Right kidney (tissue), 1 donor: ENCODE data around the gene ASB1.
"Not testable (repeated sequence)": the region's sequence is repeated elsewhere in the genome, so short reads cannot be mapped to it uniquely, and the experiment has no call there.

Experiments used
- DNase-seq: peaks from one replicate; pipeline ENCODE4 v3.0.0-alpha.2; 2016

Gene ASB1

DNA sequence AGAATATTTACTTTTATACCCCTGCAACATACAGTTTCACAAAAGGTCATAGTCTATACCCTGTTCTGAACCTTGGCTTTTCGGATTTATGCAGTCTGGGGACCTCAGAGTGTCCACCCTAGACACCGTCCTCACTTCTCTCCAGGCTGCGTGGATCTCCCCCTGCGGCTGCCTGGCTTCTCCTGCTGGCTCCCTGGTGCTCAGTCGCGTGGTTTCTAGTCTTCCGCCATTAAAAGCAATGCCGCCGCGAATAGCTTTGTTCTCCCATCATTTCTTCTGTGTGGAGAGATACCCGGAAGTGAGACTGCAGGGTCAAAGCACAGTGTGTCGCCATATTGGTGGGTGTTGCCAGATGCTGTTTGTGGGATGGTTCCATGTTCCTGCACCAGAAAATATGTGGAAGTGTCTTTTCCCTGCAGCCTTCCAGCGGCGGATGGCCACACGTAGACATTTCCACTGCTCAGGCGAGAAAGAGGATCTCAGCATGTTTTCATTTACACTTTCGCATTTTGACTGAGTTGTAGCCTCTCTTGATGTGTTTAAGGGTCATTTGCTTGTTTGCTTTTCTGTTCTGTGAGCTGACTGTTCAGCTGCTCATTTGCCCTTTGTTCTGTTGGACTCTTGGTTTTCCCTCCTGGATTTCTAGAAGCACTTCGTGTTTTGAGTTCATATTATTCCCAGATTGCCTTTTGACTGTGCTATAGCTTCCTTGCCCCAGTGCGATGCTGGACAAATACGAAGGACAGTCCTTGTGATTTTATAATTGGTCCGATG, 22.9 kb upstream of the ASB1 start:
- no peak for DNase-seq

DNA sequence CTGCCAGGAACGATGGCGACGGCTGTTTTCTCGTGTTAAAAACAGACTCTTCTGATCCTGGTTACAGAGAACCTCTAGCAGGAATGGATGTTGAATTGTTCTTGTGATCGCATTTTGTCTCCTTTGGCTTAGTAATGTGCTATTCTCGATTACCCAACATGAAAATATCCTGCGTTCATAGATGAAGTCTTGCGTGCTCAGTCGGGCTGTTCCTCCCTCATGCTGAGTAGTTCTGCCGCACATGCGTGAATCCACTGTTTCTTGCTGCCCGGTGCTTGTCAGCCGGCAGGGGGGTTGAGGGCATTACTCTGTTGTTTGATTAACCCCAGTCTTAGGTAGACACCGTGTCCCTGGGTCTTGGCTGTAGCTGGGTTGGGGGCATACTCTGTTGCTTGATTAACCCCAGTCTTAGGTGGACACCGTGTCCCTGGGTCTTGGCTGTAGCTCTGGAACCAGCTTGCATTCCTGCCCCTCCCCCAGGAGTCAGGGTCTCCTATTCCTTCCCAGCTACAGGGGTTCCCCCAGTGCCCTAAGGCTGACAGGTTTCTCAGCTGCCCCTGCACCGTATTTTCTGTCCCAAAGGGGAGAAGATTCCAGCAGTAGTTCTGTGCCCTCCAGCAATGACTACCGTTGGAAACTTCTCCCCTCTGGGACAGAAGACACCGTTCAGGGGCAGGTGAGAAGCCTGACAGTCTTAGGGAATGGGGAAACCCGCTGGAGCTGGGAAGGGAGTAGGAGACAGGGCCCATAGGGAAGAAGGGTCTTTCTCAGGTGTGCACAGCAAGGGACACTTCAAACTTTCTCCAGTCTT, 22.1 kb upstream of the ASB1 start:
- no peak for DNase-seq

DNA sequence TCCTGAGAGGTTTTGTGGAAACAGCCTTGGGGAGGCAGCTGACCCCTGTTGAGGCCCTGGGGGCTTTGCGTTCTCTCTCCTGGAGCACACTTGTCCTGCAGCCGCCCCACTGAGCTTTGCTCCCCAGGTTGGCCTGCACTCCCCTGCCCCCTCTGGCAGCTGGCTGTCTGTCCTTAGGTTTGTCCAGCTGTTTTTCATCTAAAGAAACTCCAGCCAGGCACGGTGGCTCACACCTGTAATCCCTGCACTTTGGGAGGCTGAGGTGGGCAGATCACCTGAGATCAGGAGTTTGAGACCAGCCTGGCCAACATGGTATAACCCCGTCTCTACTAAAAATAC, 21.5 kb upstream of the ASB1 start:
- not testable (repeated sequence) for DNase-seq

DNA sequence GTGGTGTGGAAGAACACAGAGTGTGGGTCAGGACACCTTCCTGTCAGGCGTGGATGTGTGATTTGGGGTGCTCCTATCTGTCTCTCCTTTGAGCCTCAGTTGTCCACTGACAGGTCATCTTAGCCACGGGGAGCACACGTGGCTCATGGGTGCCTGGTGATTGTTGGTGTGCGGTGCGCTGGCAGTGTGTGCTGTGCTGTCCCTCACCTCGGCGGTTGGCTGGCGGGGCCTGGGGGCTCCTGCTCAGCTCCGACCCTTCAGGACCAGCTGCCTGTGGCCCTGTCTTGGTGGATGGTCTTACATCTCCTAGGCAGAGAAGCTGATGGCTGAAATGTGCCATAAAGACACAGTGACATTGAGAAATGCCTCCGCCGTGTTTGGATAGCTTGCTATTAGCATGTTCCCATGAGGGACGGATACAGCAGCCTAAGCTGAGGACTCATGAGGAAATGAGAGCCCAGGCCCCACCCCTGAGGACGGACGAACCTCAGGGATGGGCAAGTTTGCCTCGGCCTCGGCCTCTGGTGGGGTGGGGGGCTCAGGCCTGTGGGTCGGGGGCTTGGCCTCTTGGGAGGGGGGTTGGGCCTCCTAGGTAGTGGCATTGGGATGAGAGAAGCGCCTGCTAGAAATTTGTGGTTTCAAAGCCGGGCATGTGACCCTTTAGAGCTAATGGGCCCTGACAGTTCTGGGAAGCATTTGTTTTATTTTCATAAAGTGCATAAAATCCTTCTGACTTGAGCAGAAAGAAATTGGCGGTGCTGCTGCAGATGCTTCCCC, 20.3 kb upstream of the ASB1 start:
- no peak for DNase-seq

DNA sequence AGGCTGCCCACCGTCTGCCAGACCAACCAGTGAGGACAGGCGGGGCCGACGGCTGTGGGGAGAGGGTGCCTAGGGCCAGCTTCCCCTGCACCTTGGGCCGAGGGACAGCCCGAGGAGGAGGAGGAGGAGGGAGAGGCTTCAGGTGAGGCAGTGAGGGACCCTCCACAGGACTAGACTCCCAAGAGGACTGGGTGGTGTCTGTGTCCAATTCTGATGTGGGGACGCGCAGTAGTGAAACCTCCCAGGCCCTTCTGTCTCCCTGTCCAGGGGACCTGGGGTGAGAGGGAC, 19.8 kb upstream of the ASB1 start:
- DNase-seq = no peak

DNA sequence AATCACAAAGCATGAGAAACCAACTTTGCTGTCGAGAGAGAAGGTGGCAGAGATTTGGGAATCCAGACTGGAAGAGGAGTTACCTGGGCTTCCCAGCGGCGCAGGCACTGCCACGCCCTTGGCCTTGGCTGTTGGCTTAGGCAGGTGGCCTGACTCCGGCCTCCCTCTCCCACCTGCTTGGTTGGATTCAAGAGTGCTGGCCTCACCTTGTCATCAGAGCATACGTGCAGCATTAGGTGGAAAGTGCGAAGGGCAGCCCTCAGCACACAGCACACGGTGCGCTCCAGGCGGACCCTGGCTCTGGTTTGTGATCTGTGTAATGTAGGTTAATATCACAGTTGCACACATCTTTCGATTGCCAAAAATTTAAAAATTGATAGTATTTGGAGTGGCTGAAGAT, 19.2 kb upstream of the ASB1 start:
- no peak for DNase-seq

DNA sequence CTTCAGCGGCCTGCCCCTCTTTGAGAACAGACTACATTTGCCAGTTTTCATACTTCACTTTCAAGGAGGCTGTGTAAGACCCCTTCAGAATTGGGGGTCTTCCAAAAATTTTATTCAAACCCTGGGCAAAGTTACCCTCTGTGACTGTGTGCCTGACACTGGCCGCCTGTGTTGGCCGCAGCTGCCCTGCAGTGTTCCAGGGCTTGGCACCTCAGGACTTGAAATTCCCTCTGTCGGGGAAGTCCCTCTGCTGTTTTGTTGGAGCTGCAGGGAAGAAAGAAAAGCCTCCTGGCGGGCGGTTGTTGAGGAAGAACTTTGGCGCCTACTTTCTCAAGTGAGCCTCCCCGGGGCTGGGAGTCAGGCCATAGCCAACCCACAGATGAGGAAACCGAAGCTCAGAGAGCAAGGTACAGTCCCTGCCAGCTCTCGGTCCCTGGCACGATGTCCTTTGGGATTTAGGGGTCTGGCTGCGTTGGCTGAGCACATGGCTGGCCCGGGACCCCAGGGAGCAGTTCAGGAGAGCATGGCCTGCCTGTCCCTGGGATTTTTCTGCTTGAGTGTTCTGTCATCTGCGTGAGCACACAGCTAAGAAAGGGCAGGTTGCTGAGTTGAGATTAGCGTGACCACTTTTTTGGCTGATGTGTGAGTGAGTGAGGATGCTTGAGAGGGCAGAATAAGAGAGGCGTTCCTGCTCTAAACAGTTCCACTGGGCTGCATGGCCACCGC, 17.9 kb upstream of the ASB1 start:
- no peak for DNase-seq

DNA sequence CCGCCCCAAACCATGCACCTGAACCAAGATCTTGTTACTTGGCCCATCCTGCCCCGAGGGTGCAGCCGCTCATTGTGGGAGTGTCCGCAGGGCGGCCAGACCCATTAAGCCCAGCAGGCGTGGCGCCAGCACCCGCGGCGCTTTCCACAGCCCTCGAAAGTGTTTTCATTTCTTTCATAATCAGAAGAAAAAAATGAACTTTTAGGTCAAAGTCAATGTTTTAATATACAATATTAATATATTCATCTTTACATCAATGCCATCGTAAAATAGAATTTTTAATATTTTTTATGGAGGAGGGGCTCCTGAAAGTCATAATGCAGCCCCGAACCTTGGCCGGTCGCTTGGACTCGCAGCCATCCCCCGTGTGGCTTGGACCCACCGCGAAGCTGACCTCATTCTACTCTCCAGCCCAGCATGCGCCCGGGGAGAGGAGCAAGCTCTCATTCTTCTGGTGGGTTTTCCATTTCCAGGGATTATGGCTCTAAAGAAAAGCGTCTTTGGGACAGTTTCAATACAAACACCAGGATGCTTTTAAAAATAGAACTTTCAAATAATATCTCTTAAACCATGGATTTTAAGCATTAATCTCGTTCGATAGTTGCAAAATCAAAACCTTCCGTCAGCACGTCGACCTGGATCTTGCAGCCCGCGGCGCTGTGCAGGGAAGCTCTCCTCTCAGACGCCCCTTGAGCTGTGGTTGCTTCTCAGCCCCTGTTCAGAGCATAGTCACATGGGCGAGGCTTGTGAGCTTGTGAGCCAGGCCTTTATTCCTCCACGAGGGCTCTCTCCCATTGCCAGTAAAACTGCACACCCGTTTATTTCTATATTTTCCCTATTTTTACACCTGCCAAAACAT, 17.2 kb upstream of the ASB1 start:
- DNase-seq = no peak

DNA sequence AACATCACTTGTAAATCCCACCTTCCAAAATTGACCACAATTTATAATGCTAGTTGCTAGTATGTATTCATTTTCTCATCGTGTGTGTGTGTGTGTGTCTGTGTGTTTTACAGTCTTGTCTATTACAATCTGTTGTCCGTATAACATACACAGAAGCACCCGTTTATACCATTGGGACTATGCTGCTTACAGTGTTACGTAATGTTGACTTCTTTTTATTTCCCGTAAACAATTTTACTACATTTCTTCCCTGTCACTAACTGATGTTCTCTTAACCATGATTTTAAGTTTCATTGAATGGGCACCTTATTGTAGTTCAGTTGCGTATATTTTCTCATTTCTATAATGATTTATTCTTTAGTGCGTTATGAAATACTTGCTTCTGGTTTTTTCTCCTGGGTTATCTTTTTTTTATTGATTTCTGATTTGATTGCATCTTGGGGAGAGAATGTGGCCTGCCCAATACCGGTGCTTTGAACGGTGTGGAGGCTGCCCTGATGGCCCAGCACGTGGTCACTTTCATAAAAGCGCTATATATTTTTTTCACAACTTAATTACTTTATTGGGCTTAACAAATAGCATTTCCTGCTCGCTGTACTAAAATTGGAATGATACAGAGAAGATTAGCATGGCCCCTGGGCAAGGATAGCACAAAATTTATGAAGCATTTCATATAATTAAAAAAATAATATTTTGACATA, 14.5 kb upstream of the ASB1 start:
- DNase-seq = no peak

DNA sequence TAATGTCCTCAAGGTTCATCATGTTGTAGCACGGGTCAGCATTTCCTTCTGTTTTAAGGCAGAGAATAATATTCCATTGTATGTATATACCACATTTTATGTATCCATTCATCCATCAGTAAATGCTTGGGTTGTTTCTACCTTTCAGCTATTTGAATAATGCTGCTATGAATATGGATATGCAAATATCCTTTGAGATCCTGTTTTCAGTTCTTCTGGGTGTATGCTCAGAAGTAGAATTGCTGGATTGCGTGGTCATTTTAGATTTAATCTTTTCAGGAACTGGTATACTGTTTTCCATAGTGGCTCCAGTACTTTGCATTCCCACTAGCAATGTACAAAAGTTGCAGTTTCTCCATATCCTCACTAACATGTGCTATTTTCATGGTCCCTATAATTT, 13.4 kb upstream of the ASB1 start:
- no peak for DNase-seq

DNA sequence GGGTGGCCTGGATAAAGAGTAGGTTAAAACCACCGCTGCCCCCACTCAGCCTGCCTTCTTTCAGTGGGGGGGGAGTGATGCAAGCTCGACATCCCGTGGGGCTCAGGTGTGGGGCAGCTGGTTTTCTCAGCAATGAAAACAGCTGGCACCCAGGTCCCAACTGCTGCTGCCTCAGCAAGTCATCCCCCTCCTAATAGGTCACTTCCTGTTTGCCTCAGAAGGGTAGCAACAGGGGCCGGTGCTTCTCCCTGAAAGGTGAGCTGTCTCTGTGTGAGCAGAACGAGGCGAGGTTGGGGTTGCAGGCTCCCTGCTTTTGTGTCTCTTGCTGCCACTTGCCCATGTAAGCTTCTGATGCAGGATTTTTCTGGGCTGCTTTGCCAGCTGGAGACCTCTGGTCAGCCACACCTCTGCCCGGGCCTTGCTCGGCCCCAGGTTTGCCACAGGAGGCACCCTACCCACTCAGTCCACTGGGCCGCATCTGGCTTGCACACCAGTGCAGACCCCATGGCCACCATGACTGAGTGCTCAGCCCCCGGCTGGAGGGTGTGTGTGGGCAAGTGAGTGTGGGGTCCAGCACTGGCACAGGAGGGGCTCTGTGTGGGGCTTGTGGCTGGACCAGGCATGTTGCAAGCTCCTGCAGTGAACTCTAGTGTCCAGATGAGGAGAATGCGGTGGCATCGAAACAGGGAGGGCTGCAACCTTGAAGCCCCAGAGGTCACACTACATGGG, 11.5 kb upstream of the ASB1 start:
- DNase-seq = no peak

DNA sequence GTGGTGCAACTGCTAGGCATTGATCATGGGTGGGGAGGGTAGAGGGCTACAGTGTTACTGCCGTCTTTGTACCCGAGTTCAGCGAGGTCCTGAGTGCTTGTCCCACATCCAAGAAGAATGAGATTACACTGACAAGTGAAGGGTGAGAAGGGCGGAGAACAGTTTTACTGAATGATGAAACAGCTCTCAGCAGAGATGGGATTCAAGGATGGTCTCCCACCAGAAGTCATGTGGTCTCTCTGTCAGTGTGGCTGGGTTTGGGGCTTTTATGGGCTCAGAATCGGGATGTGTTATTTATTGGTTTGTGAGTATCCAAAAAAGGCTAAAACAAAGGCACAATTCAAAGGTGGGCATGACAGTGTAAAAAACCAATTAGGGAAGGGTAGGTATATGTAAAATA, 10.8 kb upstream of the ASB1 start:
- DNase-seq = no peak

DNA sequence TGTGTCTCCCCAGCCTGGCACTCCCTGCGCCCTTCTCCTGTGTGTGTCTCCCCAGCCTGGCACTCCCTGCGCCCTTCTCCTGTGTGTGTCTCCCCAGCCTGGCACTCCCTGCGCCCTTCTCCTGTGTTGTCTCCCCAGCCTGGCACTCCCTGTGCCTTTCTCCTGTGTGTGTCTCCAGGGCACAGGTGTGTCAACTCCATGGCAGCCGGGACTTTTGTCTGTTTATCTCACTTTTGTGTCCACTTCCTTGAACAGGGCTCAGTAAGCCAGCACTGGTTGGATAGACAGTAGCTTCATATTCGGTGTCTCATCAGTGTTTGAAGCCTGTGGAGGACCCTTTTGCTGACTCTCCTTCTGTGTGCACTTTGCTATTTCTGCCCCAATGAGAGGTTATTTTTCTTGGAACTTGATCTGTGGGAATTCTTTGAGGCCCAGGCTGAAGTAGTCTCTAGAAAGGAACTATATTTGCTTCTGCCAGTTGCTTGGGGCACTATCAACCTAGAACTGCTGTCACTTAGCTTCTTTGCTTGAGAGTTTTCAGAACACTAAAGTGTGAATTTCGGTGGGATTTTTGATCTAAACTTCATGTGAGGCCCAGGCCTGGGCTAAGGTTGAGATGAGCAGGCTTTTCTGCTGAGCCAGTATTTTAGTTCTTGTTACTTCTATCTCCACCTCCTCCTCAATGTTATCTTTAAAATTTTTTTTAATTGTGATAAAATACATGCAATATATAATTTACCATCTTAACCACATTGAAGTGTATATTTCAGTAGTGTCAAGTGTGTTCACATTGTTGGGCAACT, 8.3 kb upstream of the ASB1 start:
- DNase-seq = peak; percentile 23

DNA sequence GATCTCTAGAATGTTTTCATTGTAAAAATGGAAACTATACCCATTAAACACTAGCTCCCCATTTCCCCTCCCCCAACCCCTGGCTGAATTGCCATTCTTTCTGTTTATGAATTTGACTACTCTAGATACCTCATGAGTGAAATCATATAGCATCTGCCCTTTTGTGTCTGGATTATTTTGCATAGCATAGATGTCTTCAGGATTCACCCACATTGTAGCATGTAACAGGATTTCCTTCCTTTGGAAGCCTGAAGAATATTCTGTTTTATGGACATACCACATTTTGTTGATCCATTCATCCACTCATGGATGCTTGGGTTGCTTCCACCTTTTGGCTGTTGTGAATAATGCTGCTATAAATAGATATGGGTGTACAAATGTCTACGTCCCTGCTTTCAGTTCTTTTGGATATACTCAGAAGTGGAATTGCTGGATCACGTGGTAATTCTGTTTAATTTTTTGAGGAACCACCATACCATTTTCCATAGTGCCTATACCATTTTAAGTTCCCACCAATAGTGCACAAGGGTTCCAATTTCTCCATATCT, 7.7 kb upstream of the ASB1 start:
- no peak for DNase-seq

DNA sequence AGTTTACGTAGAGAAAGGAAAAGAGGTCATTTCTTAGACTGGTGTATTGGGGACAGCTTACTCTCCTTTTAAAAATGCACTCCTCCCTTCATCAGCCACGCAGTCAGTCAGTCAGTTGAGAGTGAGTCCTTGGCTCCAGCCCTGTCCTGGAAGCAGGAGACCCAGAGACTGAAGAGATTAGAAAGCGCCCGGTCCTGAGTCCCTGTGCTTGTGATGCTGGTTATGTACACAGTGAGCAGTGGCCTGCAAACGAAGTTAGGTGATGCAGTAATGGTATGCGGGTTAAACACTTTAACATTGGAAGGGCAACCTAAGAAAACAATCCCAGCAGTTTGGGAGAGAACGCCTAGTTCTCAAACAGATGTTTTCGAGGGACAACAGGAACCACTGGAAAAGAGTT, 6.3 kb upstream of the ASB1 start:
- DNase-seq = peak; percentile 20

DNA sequence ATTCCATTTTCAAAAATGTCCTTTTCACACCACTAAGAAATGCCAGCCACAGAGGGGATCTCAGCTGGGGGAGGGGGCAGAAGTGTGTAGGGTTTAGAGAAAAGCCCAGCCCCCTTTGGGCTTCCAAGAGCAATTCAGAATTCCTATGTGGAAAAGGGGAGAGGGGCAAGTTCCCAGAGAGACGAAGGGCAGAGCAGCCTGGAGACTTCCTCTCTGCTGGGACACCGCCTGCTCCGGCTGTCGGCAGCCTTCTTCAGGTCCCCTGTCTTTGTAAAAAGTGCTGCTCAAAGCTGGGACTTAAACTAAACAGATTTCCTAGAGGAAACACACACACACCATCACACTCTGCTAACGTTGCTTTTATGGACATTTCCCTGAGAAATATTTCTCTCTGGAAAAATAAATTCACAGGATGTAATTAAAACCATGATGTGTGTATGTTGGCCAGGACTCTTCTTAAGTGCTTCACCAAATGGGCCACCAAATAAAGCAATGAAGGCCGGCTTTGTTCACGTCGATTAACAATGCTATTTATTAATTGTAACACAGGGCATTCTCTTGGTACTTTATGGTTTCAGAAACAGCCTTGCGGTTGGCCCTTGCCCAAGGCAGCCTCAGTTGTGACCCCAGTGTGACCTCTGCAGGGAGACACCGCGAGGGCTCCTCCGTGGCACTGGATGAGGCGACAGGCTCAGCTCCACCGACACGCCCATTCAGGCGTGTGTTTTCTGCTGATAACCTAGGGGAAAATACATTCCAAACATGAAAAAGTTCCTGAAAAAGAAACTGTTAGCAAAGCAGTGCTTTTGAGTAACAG, 5.6 kb upstream of the ASB1 start:
- DNase-seq = peak; percentile 42

DNA sequence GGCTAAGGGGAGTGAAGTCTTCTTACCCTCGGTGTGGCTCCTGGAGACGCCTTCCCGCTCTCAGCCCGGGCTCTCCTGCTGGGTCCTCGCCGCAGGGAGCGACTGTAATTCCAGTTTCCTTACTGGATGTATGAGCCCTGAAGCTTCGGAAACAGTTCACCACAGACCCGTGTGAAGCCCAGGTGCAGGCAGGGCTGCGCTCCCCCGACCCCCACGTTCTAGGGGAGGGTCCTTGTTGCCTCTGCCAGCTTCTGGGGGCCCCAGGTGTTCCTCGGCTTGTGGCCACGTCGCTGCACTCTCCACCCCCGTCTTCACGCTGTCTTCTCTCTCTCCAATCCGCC, 5.1 kb upstream of the ASB1 start:
- DNase-seq = no peak

DNA sequence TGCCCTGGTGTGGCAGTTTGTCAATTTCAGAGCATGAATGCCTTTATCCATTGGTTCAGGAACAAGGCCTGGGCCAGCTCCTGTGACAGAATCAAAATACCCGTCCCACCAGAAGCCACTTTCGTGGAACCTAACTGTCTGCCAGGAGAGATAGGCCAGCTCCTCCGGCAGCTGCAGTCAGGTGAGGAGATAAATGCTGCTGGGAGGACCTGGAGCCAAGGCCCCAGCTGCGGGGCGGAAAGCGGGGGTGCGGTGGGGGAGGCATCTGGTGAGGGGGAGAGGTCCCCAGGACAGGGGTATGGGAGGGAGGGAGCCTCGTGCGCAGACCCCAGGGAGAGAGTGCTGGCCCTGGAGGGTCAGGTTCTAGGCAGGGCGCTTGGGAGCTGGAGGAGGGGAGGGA, 4.4 kb upstream of the ASB1 start:
- no peak for DNase-seq

DNA sequence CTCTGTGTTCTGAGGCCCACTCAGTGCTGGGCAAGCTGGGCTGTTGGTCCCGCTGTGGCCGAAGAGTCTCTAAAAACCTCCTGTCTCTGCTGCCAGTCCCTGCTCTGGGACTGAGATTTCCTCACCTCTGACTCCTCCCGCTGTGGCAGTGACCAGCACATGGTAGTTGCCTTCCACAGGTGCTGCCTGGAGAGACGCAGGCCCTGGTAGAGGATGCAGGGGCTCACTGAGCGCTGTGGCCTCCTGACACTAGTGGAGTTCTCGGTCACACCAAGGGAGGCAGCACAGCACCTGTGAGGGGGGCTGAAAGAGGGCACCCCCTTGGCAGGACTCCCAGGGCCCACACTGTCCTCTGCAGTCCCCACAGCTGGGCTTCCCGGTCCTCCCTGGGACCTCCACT, 3.8 kb upstream of the ASB1 start:
- no peak for DNase-seq
